ENCODE measurements around the gene SGF29.

- no peak for TF ChIP-seq CTCF (IDR thresholded peaks at IDR 0.05; ENCODE audit: low read depth, low read length)
- TF ChIP-seq EZH2phosphoT487 (IDR thresholded peaks at IDR 0.05; ENCODE audit: low read depth): no peak
Measured at GRCh38 chr16:28542646-28543045, 11.1 kb upstream of the SGF29 start.

All from OCI-LY3 (cell line).